Subcutaneous adipose tissue (tissue), 4 donors: ENCODE data around the gene TAS1R2. TPM values are rescaled to one million over a fixed set of nuclear protein-coding genes. Genes with fewer than 3 reads are reported as not detected.

Experiments
- total RNA-seq, 4 donors: library from RNA; depleted of rRNA; stranded (reverse); fragments of >200 nt; gene quantifications; one replicate each; pipeline ENCODE4 v1.1.0, GENCODE V29; 2016
- TF ChIP-seq, protein P1 (sequence below): fragments of 450-650 bp; IDR thresholded peaks from one replicate; pipeline ENCODE4 v1.5.1; 2016; ENCODE audit warnings: low read depth, mild to moderate bottlenecking, control low read depth, antibody characterized with exemption, moderate library complexity

TAS1R2 gene
- total RNA-seq, 4 donors from 2014 or later = not detected

DNA sequence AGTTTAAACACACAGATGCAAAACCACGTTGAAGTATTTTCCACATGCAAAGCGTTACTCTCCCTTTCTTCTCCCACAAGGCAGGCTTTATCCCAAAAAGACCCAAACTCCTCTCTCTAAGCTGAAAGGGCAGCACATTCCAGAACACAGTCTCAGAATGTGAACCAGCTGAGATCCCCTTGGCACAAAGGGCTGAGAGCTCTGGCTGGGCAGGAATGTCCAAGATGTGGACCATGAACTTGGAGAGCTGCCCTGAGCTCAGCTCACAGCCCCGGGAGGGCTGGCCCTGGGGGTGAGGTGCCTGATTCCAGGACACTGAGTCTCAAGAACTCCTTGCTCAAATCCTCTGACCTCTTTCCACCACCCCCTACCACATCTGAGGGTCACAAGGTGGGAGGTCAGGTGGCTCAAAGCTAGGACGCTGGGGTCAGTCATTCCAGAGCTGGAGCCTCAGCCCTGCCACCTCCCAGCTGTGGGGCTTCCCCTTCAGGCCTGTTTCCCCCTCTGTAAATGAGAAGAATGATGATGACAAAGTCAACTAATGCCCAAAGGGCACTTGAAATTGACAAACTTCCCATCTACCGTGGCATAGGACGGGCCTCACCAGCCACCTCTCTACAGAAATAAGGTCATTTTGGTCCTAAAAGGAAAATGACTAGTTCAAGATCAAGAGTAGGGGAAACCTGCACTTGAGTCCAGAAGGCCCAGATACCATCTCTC, 31.4 kb upstream of the TAS1R2 start:
- TF ChIP-seq, protein P1, sequence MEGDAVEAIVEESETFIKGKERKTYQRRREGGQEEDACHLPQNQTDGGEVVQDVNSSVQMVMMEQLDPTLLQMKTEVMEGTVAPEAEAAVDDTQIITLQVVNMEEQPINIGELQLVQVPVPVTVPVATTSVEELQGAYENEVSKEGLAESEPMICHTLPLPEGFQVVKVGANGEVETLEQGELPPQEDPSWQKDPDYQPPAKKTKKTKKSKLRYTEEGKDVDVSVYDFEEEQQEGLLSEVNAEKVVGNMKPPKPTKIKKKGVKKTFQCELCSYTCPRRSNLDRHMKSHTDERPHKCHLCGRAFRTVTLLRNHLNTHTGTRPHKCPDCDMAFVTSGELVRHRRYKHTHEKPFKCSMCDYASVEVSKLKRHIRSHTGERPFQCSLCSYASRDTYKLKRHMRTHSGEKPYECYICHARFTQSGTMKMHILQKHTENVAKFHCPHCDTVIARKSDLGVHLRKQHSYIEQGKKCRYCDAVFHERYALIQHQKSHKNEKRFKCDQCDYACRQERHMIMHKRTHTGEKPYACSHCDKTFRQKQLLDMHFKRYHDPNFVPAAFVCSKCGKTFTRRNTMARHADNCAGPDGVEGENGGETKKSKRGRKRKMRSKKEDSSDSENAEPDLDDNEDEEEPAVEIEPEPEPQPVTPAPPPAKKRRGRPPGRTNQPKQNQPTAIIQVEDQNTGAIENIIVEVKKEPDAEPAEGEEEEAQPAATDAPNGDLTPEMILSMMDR = no peak

- TF ChIP-seq, protein P1 = no peak
Observed at GRCh38 chr1:18886003-18886335, 26.5 kb upstream of the TAS1R2 start.

GRCh38 chr1:18885311-18886002, 26.0 kb upstream of the TAS1R2 start:
- TF ChIP-seq, protein P1 = no peak

DNA sequence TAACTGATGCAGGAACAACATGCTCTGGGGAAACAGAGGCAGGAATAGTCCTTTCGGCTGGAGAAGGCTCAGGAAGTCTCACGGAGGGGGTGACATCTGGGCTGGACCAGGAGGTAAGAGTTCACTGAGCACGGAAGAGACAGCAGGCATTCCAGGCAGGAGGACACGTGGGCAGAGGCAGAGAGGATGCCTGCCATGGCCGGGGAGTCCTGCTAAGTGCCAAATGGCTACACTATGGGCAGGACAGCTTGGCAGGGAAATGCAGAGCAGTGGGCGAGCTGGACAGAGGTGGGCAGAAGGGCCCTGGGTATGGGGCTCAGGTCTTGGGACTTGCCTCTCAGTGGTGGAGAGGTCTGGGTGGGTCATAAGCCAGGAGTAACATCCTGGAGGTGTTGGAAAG, 25.3 kb upstream of the TAS1R2 start:
- TF ChIP-seq, protein P1 = no peak

DNA sequence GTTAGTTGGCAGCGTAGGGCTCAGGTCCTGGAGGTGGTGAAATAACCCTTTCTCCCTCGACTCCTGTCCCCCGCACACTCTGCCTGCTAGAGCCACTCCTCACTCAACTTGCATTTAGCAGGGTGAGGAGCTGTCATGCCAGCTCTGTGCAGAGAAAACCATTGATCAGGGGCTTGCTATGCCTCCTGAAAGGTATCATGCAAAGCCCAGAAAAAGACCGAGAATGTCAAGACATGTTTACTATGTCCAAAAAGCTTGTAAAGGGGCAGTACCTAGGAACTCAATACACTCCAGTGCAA, 24.9 kb upstream of the TAS1R2 start:
- TF ChIP-seq, protein P1 = no peak

- TF ChIP-seq, protein P1 = no peak
Observed at GRCh38 chr1:18883636-18884418, 24.4 kb upstream of the TAS1R2 start.

GRCh38 chr1:18883079-18883478, 23.6 kb upstream of the TAS1R2 start:
- TF ChIP-seq, protein P1 = no peak
